Cerebellar nuclear complex (tissue), 1 donor: ENCODE measurements around the gene LCE6A.

ENCODE experiments used
- DNase-seq, 2 experiments: peaks; one replicate each; lab custom pipeline; 2025; lab: John Stamatoyannopoulos, UW

Gene LCE6A

DNA sequence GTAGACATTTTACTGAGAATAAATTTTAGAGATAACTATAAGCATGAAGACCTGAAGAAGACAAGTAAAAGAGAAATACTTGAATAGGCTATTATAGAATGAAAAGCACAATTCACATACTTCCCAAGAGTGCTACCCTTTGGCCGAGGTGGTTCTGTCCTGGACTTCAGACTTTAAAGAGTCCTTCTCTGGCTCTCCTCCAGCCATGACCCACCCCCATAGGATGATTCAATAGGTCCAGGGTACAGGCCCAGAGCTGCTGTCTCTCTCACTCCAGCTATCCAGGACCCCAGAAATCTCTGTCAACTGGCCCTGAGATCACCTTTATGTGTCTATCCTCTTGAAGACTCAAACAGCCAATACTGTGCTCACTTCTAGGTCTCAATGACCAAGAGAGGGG is 34.2 kb downstream of the LCE6A start:
- no peak for DNase-seq

DNA sequence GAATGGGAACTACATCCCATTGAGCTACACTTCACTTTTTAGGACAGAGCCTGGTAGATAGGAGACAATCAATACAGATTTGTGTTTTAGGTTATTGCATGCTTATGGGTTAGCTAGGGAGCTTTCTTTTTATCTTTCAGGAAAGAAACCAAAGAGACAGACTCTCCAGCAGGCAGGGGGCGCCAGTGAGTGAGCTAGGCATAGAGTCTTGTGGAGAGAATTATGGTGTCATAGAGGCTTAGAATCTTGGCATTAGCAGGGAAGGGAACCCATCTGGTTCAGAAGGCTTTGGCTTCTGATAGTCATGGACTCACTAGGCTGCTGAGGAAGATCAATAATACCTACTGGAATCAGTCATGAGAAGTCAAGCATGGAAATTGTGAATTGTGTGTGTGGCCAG is 35.4 kb downstream of the LCE6A start, which contains the start of gene SMCP:
SMCP (plus strand) TSS at position 281 of the 400 bp plus-strand sequence. CDS start 6,101 bp downstream, outside the sequence.
- no peak for DNase-seq

DNA sequence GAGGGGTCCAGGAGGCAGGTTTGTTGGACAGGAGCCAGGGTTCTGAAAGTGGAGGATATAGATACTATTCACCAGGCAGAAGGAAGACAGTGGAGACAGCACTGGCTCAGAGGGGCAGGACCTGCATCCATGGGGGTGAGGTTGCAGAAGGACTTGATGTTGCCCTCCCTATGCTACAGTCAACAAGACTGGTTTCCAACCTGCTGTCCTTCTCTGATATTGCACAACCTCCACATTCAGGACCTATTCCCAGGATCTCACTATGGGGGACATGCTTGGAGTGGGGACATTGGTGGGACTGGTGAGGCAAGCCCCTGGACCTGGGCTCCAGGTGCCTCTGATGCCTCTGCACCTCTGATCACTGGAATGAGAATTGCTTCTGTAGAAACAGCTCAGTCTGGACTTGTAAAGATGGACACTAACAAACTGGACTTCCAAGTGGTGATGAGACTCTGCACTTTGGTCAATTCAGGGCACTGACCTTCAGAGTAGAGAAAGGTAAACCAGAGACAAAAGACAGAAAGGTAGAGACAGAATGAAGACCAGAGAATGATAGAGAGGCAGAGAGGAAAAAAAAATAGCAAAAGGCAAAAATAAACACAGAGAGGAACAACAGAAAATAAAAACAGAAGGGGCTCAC is 37.0 kb downstream of the LCE6A start:
- DNase-seq = no peak

DNA sequence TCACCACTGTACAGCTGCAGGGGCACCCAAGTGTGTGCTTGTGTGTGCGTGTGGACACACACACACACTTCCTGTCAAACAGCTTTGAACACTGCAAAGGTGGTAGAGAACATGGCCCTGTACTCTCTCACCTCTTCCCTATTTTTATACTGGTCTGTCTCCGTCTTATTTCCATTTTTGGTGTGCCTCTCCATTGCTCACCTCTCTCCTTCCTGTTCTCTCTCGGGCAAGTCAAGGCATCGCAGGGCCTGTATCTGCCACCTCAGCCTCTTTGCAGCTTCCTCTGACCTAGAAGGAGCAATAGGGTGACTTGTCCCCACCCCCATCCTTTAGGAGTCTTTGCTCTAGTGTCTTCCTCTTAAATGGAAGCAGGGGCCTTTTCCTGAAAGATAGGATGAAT is 37.7 kb downstream of the LCE6A start:
- no peak for DNase-seq

DNA sequence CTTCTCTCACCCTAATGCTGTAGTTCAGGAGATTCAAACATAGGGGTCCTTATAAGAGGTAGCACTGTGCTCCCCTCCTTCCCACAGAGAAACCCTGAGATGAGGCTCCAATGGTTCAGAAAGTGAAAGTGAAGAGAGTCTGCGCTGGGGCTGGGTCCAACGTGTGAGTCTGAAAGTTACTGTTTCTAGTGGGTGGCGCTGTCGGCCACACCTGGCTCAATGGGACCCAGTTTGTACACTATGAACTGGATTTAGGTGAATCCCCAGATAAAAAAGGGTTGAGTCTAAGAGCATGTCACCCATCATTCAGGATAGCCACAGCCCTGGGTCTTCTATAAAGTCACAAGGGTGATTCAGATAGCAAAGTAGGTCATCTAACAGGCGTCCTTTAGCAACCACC is 38.3 kb downstream of the LCE6A start:
- DNase-seq = no peak

DNA sequence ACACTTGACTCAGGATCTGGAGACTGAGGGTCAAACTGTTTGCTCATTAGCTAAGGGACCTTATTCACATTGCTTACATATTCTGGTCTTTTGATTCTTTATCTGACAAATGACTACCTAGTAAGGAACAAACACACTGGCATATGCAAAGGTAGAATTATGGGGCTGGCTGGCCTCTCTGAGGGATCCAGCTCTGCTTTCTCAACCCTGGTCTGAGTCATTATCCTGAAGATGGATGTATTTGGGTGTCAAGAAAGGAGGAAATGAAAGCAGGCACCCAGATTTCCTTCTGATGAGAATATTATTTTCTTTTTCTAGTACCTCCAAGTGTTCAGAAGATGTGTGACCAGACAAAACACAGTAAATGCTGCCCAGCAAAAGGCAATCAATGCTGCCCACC is 41.4 kb downstream of the LCE6A start:
- no peak for DNase-seq

DNA sequence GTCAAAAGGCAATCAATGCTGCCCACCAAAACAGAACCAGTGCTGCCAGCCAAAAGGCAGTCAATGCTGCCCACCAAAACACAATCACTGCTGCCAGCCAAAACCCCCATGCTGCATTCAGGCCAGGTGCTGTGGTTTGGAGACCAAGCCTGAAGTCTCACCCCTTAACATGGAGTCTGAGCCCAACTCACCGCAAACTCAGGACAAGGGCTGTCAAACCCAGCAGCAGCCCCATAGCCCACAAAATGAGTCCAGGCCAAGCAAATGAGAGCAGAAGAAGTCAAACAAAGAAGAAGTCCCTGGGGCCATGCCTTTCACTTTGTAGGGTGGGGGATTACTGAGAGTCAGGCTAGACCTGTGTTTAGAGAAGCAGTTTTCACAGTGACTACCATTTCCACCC is 41.9 kb downstream of the LCE6A start:
- DNase-seq = no peak

DNA sequence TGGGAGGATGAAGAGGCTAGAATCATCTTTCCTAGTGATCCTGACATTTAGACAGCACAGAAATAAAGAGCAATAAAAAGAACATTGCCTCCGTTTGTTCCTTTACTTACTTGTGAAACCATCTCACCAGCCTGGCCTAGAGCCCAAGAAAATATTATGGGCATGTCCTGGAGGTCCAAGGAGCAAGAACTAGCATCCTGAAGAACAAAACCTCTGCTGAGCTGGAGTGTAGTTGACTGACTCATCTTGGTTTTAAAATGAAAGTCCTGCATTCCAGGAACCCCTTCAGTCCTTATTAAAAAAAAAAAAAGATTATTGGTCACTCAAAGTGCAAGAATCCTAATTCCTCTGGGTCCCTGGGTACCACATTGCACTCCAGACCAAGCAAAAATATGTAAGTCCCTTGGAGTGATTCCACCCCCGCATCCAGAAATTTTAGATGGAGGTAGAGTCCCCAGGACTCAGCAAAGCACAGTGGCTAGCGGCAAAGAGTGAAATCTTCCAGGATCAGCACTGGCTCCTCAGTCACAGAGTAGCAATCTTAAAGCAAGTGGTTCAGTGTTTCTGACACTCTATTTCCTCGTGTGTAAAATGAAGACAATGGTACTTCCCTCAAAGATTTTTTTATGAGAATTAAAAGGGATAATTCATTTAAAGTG is 42.4 kb downstream of the LCE6A start:
- DNase-seq = no peak

DNA sequence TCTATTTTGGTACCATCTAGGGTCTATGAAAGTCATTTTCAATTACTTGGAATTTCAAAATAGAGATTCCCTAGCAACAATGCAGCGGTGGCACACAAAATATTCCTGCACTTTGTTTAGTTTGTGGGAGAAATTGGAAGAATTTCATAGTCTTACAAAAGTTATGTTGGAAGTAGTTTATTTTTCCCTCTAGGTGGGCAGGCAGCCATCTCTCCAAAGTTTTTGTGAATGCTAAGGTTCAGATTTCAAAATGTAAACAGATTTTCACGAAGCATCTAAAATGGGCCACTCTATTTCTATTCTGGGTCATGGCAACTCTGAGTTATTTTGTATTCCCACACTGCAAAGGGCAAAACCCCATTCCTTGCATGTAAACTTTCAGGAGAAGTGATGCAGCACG is 43.4 kb downstream of the LCE6A start:
- DNase-seq = no peak

- no peak for DNase-seq
Observed at GRCh38 chr1:152886758-152887409, 44.2 kb downstream of the LCE6A start.

- DNase-seq = no peak
Observed at GRCh38 chr1:152888126-152888525, 45.5 kb downstream of the LCE6A start.
